Measurements from ENCODE around the gene JADE2.

Gene JADE2

GRCh38 chr5:134526483-134527155 is 1.1 kb downstream of the JADE2 start (continued):
- TF ChIP-seq ZNF518A (tag by site-specific recombination; conservative IDR thresholded peaks at IDR 0.05; ENCODE audit: low read depth) (no peak), ZBTB10 (tag by site-specific recombination; IDR thresholded peaks at IDR 0.05) (peak; percentile 93)

GRCh38 chr5:134527156-134527960 is 1.9 kb downstream of the JADE2 start:
- peak overlapping the region; percentile 65 for H3K27ac ChIP-seq (ENCODE audit: extremely low read depth, low read depth, low read length)
- H3K4me3 ChIP-seq (ENCODE audit: low read depth, low read length), result peak overlapping the region; percentile 69
- H3K36me3 ChIP-seq (ENCODE audit: control insufficient read depth in 2 of 2, insufficient read depth in 1 of 2, low read length in 2 of 2), result no peaks in the 10 kb centered on the region
- POLR2A ChIA-PET, result interaction anchor here (0.7 to 5.6 kb wide), 7 partner anchors 16 to 160 kb away, joined by 3 to 39 read pairs (median 8); partner anchors contain the start of genes CDKL3, CDKN2AIPNL and UBE2B
- H3K4me1 ChIP-seq (ENCODE audit: control insufficient read depth, insufficient read depth, low read length), result peaks cover 4% of the 10 kb centered on the region
- no peaks in the 10 kb centered on the region for H3K9me3 ChIP-seq (ENCODE audit: control insufficient read depth, insufficient read depth, low read depth, low read length)
- CTCF ChIA-PET, result interaction anchor here (0.6 to 2.6 kb wide), 27 partner anchors 9 to 564 kb away, joined by 3 to 17 read pairs (median 4); partner anchors contain the start of gene CDKN2AIPNL
- TF ChIP-seq OVOL3 (tag by site-specific recombination; IDR thresholded peaks at IDR 0.05) (no peak), ZNF202 (tag by site-specific recombination; IDR thresholded peaks at IDR 0.05; ENCODE audit: borderline replicate concordance) (no peak), SCRT1 (tag by site-specific recombination; IDR thresholded peaks at IDR 0.05; ENCODE audit: borderline replicate concordance) (peak; percentile 92), MEIS1 (CRISPR knock-in tag; IDR thresholded peaks at IDR 0.05; ENCODE audit: borderline replicate concordance) (no peak), ZNF223 (tag by site-specific recombination; IDR thresholded peaks at IDR 0.05) (no peak), ZNF19 (tag by site-specific recombination; IDR thresholded peaks at IDR 0.05; ENCODE audit: low read depth) (no peak), ATF2 (tag by site-specific recombination; IDR thresholded peaks at IDR 0.05; ENCODE audit: low read depth) (no peak), ZEB2 (tag by site-specific recombination; IDR thresholded peaks at IDR 0.05) (peak; percentile 76), ZNF449 (tag by site-specific recombination; IDR thresholded peaks at IDR 0.05) (peak; percentile 11; the same call in 1 of the 2 replicates), ZNF221 (tag by site-specific recombination; IDR thresholded peaks at IDR 0.05; ENCODE audit: borderline replicate concordance) (no peak), ZNF341 (tag by site-specific recombination; IDR thresholded peaks at IDR 0.05; ENCODE audit: low read depth) (peak; percentile 99), ZIC2 (tag by site-specific recombination; IDR thresholded peaks at IDR 0.05) (peak; percentile 78), ZNF561 (tag by site-specific recombination; IDR thresholded peaks at IDR 0.05; ENCODE audit: borderline replicate concordance) (no peak), ZNF394 (tag by site-specific recombination; IDR thresholded peaks at IDR 0.05; ENCODE audit: borderline replicate concordance) (no peak; the same call in 1 of the 2 replicates), MZF1 (tag by site-specific recombination; IDR thresholded peaks at IDR 0.05; ENCODE audit: borderline replicate concordance) (peak; percentile 83), ZNF302 (tag by site-specific recombination; IDR thresholded peaks at IDR 0.05; ENCODE audit: low read depth) (no peak), ZNF16 (tag by site-specific recombination; IDR thresholded peaks at IDR 0.05; ENCODE audit: low read depth) (no peak), YY1 (tag by site-specific recombination; IDR thresholded peaks at IDR 0.05) (no peak), OSR2 (tag by site-specific recombination; IDR thresholded peaks at IDR 0.05) (peak; percentile 35; the same call in 1 of the 2 replicates), ZNF423 (tag by site-specific recombination; IDR thresholded peaks at IDR 0.05) (peak; percentile 84), ZNF239 (tag by site-specific recombination; IDR thresholded peaks at IDR 0.05) (no peak), ZNF530 (tag by site-specific recombination; IDR thresholded peaks at IDR 0.05; ENCODE audit: low read depth) (no peak)
